ELF-1 (cell line): Measurements from ENCODE around the gene SH3TC1.

Experiments
- DNase-seq: peaks from one replicate; pipeline ENCODE4 v3.0.0-alpha.2; 2016; ENCODE audit warnings: low read depth, low spot score

The SH3TC1 gene

GRCh38 chr4:8163436-8164193, 35.5 kb upstream of the SH3TC1 start:
- DNase-seq: no peak

- DNase-seq: no peak
These were observed 34.9 kb upstream of the SH3TC1 start for GRCh38 chr4:8164194-8164565.

- DNase-seq: no peak
These were observed 34.4 kb upstream of the SH3TC1 start for GRCh38 chr4:8164687-8165086.

- DNase-seq: no peak
These were observed 33.7 kb upstream of the SH3TC1 start for GRCh38 chr4:8165374-8165896.

GRCh38 chr4:8167291-8167690, 31.8 kb upstream of the SH3TC1 start:
- no peak for DNase-seq

GRCh38 chr4:8167815-8168214, 31.3 kb upstream of the SH3TC1 start:
- DNase-seq: no peak

- no peak for DNase-seq
These were observed 30.9 kb upstream of the SH3TC1 start for GRCh38 chr4:8168232-8168631.

GRCh38 chr4:8168832-8169598, 30.1 kb upstream of the SH3TC1 start:
- DNase-seq: no peak

GRCh38 chr4:8169763-8170162, 29.3 kb upstream of the SH3TC1 start:
- DNase-seq: no peak

GRCh38 chr4:8170341-8170740, 28.7 kb upstream of the SH3TC1 start:
- DNase-seq: no peak

- no peak for DNase-seq
These were observed 27.8 kb upstream of the SH3TC1 start for GRCh38 chr4:8171266-8171665.

- no peak for DNase-seq
These were observed 26.8 kb upstream of the SH3TC1 start for GRCh38 chr4:8171984-8172924.

- DNase-seq: no peak
These were observed 25.4 kb upstream of the SH3TC1 start for GRCh38 chr4:8173492-8174242.

- DNase-seq: no peak
These were observed 24.1 kb upstream of the SH3TC1 start for GRCh38 chr4:8174970-8175369.

GRCh38 chr4:8175686-8176085, 23.4 kb upstream of the SH3TC1 start:
- DNase-seq: no peak

GRCh38 chr4:8176547-8177399, 22.3 kb upstream of the SH3TC1 start:
- DNase-seq: peak; percentile 77

GRCh38 chr4:8177552-8177951, 21.5 kb upstream of the SH3TC1 start:
- DNase-seq: no peak

- DNase-seq: no peak
These were observed 21.1 kb upstream of the SH3TC1 start for GRCh38 chr4:8177956-8178355.

GRCh38 chr4:8179074-8179473, 20.0 kb upstream of the SH3TC1 start:
- DNase-seq: no peak

GRCh38 chr4:8179771-8180170, 19.3 kb upstream of the SH3TC1 start:
- DNase-seq: no peak
